Measurements from ENCODE around the gene NRAS.

NRAS gene

GRCh38 chr1:114671939-114672275, 44.7 kb downstream of the NRAS start:
- DNase-seq: no peak

GRCh38 chr1:114671011-114671938, 45.3 kb downstream of the NRAS start:
- no peak for DNase-seq

DNA sequence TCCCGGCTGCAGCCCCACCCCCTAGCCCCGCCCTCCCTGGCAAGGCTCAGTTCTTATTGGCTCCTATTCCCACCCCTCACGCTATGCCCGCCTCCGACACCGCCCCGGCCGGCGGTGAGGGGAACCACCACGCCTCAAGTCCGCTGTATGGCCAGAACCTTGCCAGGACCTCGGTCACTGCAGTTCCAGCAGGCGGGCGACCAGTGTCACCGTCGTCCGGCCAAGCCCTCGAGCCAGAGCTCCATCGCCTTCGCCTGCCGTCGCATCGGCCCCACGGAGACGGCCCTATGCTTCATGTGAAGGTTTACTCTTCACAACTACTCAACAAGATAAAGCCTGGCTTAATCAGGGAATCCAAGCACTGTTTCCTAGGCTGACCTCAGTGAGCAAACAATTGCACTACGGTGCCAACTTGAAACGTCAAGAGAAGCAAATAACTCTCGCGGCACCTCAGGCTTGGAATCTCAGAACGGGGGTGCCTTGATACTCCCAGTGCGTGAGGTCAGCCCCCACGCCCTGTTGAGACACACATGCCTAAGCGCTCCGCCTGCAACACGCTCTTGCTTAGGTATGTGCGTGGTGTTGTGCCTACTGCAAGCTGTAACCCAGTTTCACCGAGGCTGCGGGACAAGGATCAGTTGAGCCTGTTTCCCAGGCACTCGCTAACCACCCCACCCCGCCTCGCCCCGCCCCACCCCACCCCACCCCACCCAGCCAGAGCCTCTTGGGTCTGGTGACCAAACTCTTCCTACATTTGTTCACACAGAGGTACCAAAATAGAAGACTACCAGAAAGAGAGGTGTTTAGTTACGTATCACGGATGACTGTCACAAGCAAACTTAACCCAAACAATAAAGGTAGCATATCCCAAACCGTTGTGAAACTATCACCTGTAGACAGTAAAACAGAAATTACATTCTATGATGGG, 46.2 kb downstream of the NRAS start:
- DNase-seq: peak; percentile 94

DNA sequence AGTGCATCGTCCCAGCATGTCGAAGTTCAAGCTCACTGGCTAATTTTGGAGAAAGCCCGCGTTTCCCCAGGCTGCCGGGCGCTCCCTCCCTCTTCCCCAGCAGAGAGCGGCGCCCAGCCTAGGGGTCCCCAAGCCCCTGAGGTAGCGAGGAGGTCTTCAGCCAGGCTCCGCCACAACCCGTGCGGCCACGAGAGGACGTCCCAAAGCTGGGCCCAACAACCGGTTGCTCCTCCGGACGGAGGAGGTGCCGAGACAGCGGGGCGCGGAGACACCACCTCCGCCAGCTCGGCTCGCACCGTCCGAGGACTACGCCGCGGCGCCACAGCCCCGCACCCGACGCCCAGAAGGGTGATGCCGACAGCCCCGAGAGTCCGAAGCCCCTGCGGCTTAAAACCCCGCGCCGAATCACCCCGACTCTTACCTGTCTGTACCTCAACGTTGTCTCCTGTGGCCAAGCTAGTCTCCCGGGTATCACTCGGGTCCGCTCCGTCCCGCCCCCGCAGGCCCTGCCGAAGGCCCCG, 46.9 kb downstream of the NRAS start, which contains the start of gene DENND2C:
Gene DENND2C, minus strand, starts transcription at position 488 of the 521 bp plus-strand sequence. CDS start 44,065 bp downstream, outside the sequence.
- DNase-seq: no peak

DNA sequence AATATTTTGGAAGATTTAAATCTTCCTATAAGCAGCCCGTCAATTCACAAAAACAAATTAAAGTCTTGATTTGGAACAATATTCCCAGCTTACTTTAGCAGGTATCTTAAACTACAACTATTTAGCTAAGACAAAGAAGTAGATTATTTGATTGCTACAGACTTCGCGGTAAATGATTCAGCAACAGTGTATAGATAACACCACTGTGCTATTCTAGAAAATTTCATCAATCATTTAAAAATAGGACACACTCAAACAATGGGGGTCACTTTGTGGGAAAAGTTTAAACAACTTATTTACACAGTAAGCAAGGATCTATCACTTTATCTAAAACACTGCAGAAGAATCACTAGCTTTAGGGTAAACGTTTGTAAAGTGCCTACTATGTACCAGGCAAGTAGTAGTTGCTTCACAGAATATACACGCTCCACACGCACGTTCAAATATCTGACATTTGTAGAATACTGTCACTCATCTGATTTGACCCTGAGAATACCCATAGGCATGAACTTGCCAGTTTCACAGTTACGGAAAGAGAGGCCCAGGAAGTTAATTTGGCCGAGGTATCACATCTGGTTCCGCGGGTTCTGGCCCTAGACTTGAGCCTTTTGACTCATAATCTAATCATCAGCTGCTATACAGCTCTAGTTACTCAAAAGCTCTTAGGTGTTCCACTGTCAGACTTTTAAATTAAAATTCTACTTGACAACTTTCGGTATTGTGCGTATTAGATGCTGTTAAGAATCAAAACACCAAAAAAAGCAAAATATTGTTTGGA, 47.6 kb downstream of the NRAS start:
- no peak for DNase-seq

DNA sequence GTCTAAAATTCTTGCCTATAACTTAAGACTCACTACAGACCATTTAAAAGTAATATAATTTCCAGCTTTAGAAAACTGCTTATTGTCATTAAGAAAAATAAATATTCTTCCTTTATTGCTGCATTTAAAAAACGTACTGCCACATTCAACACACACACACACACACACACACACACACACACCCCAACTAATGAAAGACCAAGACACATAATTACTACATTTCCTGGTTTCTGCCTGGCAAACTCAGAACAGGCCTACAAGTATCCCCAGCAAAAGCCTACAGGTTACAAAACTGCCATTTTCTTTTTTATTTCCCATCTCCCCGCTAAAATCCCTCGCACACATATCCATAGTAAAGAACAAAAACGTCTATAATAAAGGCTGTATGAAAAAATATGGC, 48.2 kb downstream of the NRAS start:
- DNase-seq: no peak

DNA sequence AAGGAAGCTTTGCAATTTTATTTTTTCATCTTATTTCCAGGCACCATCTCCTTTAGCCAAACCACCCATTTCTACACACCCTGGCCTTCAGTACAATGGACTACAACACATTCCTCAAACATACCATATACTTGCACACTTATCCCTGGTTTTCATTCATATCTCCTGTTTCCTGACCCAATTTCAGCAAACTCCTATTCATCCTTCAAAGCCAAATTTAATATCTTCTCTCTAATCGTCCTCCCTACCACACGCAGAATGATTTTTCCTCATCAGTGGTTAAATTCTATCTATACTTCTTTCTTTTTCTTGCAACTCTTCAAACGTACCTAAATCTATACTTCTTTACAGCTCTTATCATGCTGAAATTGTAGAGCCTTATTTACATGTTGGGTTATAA, 49.6 kb downstream of the NRAS start:
- no peak for DNase-seq

DNA sequence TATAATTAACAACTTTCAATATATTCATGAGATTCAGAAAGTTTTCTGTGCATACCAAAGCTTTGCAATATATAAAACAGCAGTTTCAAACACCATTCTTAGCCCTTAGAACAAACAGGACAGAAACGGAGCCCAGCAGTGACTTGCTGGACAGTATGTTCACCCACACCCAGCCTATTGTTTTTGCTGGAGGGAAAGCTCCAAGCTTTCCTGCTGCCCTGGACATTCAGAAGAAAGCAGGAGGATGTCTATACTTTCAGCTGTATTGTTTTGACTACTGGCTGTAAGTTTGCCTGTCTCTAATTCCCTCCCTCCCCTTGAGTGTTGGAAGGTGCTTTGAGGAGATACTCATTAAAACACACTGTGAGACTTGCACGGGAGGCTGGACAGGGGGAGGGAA, 56.3 kb downstream of the NRAS start:
- no peak for DNase-seq

All from CD4-positive, alpha-beta T cell treated with Interleukin-17A for 4 hours (primary cell).